HepG2 (cell line): ENCODE measurements around the gene SOBP. TPM values are rescaled to one million over a fixed set of nuclear protein-coding genes. Genes with fewer than 3 reads are reported as not detected.
A peak's percentile ranks its signal among the peaks of the same experiment; 100 is the strongest.

Experiments
- ARNTL ChIP-seq: sonication (generic); formaldehyde crosslinking; IDR thresholded peaks from 2 replicates; pipeline ENCODE4 v1.4.0; 2020; ENCODE audit warnings: mild to moderate bottlenecking, missing genetic modification reagents
- CCDC6 ChIP-seq: sonication (generic); formaldehyde crosslinking; IDR thresholded peaks from 2 replicates; pipeline ENCODE4 v1.8.1; 2022; ENCODE audit warnings: mild to moderate bottlenecking, missing genetic modification reagents, moderate library complexity
- DR1 ChIP-seq: sonication (generic); formaldehyde crosslinking; IDR thresholded peaks from 2 replicates; pipeline ENCODE4 v1.8.0; 2021; ENCODE audit warnings: mild to moderate bottlenecking, missing genetic modification reagents, inconsistent platforms
- FOSL2 ChIP-seq: sonication (generic); formaldehyde crosslinking; IDR thresholded peaks from 2 replicates; pipeline ENCODE4 v1.4.0; 2020; ENCODE audit warnings: missing genetic modification reagents
- FOXO1 ChIP-seq: sonication (generic); formaldehyde crosslinking; IDR thresholded peaks from 2 replicates; pipeline ENCODE4 v1.4.0; 2020; ENCODE audit warnings: missing genetic modification reagents
- MTA3 ChIP-seq: sonication (generic); formaldehyde crosslinking; IDR thresholded peaks from 2 replicates; pipeline ENCODE4 v1.4.0; 2020; ENCODE audit warnings: missing genetic modification reagents
- TRAFD1 ChIP-seq: sonication (generic); formaldehyde crosslinking; IDR thresholded peaks from 2 replicates; pipeline ENCODE4 v1.5.1; 2020; ENCODE audit warnings: missing genetic modification reagents, mild to moderate bottlenecking, borderline replicate concordance
- ZBTB37 ChIP-seq: sonication (generic); formaldehyde crosslinking; IDR thresholded peaks from 2 replicates; pipeline ENCODE4 v1.4.0; 2020; ENCODE audit warnings: mild to moderate bottlenecking, missing genetic modification reagents
- ZFX ChIP-seq: sonication (generic); formaldehyde crosslinking; IDR thresholded peaks from 2 replicates; pipeline ENCODE4 v1.4.0; 2020; ENCODE audit warnings: mild to moderate bottlenecking, low read depth, missing genetic modification reagents, moderate library complexity
- ZNF30 ChIP-seq: sonication (generic); formaldehyde crosslinking; IDR thresholded peaks from 2 replicates; pipeline ENCODE4 v1.5.0; 2020; ENCODE audit warnings: mild to moderate bottlenecking, missing genetic modification reagents
- ZNF552 ChIP-seq: sonication (generic); formaldehyde crosslinking; IDR thresholded peaks from 2 replicates; pipeline ENCODE4 v1.9.0; 2022; ENCODE audit warnings: missing genetic modification reagents, mild to moderate bottlenecking, borderline replicate concordance
- ZNF605 ChIP-seq: sonication (generic); formaldehyde crosslinking; IDR thresholded peaks from 2 replicates; pipeline ENCODE4 v1.8.0; 2022; ENCODE audit warnings: mild to moderate bottlenecking, missing genetic modification reagents
- ZNF674 ChIP-seq: sonication (generic); formaldehyde crosslinking; IDR thresholded peaks from 2 replicates; pipeline ENCODE4 v1.5.0; 2020; ENCODE audit warnings: low read depth, mild to moderate bottlenecking, missing genetic modification reagents
- polyA plus RNA-seq, 8 experiments: library from polyadenylated mRNA; depleted of rRNA in 3 of 8; stranded (reverse) in 7 of 8; unstranded in 1 of 8; fragments of >200 nt; fragmentation: Illumina TruSeq in 4 of 8; extraction: Trizol in 4 of 8; gene quantifications; 2 replicates each; pipeline versions ENCODE4 v1.2.1 to v1.2.3, GENCODE V29; 2011 to 2016; ENCODE audit warnings: low read depth in 4 of 8, missing spikeins in 1 of 8, mixed read lengths in 1 of 8; ENCODE audit not compliant: insufficient read depth in 1 of 8
- total RNA-seq, 5 experiments: library from RNA; depleted of rRNA; stranded (reverse); fragments of >200 nt; fragmentation: Illumina TruSeq; extraction: Trizol; gene quantifications; 2 replicates each; pipeline ENCODE4 v1.2.3, GENCODE V29; 2016; ENCODE audit warnings: low read depth in 1 of 5

Gene SOBP
- total and polyA plus RNA-seq, 2 of the 13 experiments (the other 11 are each of a cell fraction or from before 2014, with no cell fraction given): 1.5 to 6.9 TPM

- TF ChIP-seq ZNF674 (CRISPR knock-in tag) (no peak), FOXO1 (CRISPR knock-in tag) (peak; percentile 27; the same call in 1 of the 2 replicates), CCDC6 (CRISPR knock-in tag) (peak; percentile 72; the same call in 1 of the 2 replicates), TRAFD1 (no peak), ARNTL (CRISPR knock-in tag) (no peak), ZBTB37 (CRISPR knock-in tag) (no peak), FOSL2 (CRISPR knock-in tag) (no peak), DR1 (CRISPR knock-in tag) (0 out of 2 replicates have a peak, but pooled peaks have one; percentile 41), ZNF605 (CRISPR knock-in tag) (no peak), MTA3 (no peak), ZNF30 (CRISPR knock-in tag) (no peak), ZNF552 (CRISPR knock-in tag) (no peak), ZFX (CRISPR knock-in tag) (peak; percentile 39; the same call in 1 of the 2 replicates)
Measured at GRCh38 chr6:107488875-107489635, 862 bp upstream of the SOBP start (continued).
